Measurements from ENCODE around the gene HSPA1L. TPM values are rescaled to one million over a fixed set of nuclear protein-coding genes. Genes with fewer than 3 reads are reported as not detected.
"Not testable (repeated sequence)": the region's sequence is repeated elsewhere in the genome, so short reads cannot be mapped to it uniquely, and the experiment has no call there.

The HSPA1L gene
- total RNA-seq, 2 donors from 2014 or later = 1.2 to 1.5 TPM

DNA sequence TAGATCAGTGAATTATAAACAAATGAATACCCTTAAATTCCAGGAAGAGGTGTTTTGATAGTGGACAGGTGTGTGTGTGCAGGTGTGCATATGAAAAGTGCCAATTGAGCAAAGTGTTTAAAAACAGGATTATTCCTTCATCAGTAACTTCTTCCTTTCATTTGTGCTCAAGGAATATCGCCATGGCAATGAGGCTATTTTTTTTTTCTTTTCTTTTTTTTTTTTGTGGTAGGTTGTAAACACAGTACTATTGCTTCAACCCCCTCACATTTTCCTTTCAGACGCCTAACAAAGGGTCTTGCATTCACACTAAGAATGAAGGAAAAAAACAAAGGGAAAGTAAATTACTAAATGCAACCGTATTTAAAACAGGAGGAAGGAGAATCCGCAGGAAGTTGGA, 10.5 kb upstream of the HSPA1L start:
- Histone ChIP-seq H3K27me3 (ENCODE audit: control insufficient read depth, insufficient read depth, low read length, poor library complexity, severe bottlenecking) (no peaks in the 10 kb centered on the region), H3K4me1 (ENCODE audit: control insufficient read depth, insufficient read depth, low read length) (no peaks in the 10 kb centered on the region), H3K4me3 (ENCODE audit: low read length) (no peak overlapping the region), H3K9me3 (ENCODE audit: control insufficient read depth, low read length) (no peaks in the 10 kb centered on the region), H3K27ac (ENCODE audit: low read depth, low read length) (no peak overlapping the region), H3K36me3 (ENCODE audit: control insufficient read depth, insufficient read depth, low read length) (no peaks in the 10 kb centered on the region), H3K9ac (ENCODE audit: extremely low read depth, low read length, poor library complexity, severe bottlenecking) (peak overlapping the region; percentile 3)
- no peak for DNase-seq
- Mint-ChIP-seq H3K36me3 (ENCODE audit: low read depth) (no peaks in the 10 kb centered on the region), H3K27ac (peak overlapping the region; percentile 97), H3K4me3 (peak overlapping the region; percentile 80), H3K27me3 (ENCODE audit: insufficient read depth) (no peaks in the 10 kb centered on the region), H3K4me1 (peaks cover 37% of the 10 kb centered on the region), H3K9me3 (no peaks in the 10 kb centered on the region)
- no peak for TF ChIP-seq CTCF (conservative IDR thresholded peaks at IDR 0.05)
- WGBS, 2 experiments (ENCODE audit: insufficient coverage in 1 of 2, insufficient read length in 1 of 2) = 82 to 85% methylated on average over 2 to 4 of the region's 4 CpGs

GRCh38 chr6:31823592-31824196, 8.6 kb upstream of the HSPA1L start:
- 93 to 95% methylated on average over 3 to 6 of the region's 9 CpGs for WGBS, 2 experiments (ENCODE audit: insufficient coverage in 1 of 2, insufficient read length in 1 of 2)
- H3K9me3 Mint-ChIP-seq; H3K9me3 ChIP-seq (ENCODE audit: control insufficient read depth, low read length); H3K4me3 ChIP-seq (ENCODE audit: low read length); H3K4me1 ChIP-seq (ENCODE audit: control insufficient read depth, insufficient read depth, low read length); H3K27ac ChIP-seq (ENCODE audit: low read depth, low read length); H3K9ac ChIP-seq (ENCODE audit: extremely low read depth, low read length, poor library complexity, severe bottlenecking); DNase-seq; H3K36me3 Mint-ChIP-seq (ENCODE audit: low read depth); H3K27me3 ChIP-seq (ENCODE audit: control insufficient read depth, insufficient read depth, low read length, poor library complexity, severe bottlenecking); H3K27me3 Mint-ChIP-seq (ENCODE audit: insufficient read depth); H3K4me3 Mint-ChIP-seq; H3K36me3 ChIP-seq (ENCODE audit: control insufficient read depth, insufficient read depth, low read length): not testable (repeated sequence)
- Mint-ChIP-seq H3K27ac (peak overlapping the region; percentile 70), H3K4me1 (peaks cover 41% of the 10 kb centered on the region)

- H3K27me3 Mint-ChIP-seq (ENCODE audit: insufficient read depth) = peaks cover 3% of the 10 kb centered on the region
- peak overlapping the region; percentile 82 for H3K27ac ChIP-seq (ENCODE audit: low read depth, low read length)
Observed at GRCh38 chr6:31822036-31822821, 7.1 kb upstream of the HSPA1L start.

More at GRCh38 chr6:31822036-31822821, 7.1 kb upstream of the HSPA1L start:
- WGBS, 2 experiments (ENCODE audit: insufficient coverage in 1 of 2, insufficient read length in 1 of 2) = 5 to 15% methylated on average over 6 to 23 of the region's 25 CpGs
- Histone ChIP-seq H3K4me1 (ENCODE audit: control insufficient read depth, insufficient read depth, low read length) (no peaks in the 10 kb centered on the region), H3K9me3 (ENCODE audit: control insufficient read depth, low read length) (no peaks in the 10 kb centered on the region), H3K27me3 (ENCODE audit: control insufficient read depth, insufficient read depth, low read length, poor library complexity, severe bottlenecking) (no peaks in the 10 kb centered on the region), H3K36me3 (ENCODE audit: control insufficient read depth, insufficient read depth, low read length) (no peaks in the 10 kb centered on the region), H3K4me3 (ENCODE audit: low read length) (peak overlapping the region; percentile 83), H3K9ac (ENCODE audit: extremely low read depth, low read length, poor library complexity, severe bottlenecking) (peak overlapping the region; percentile 64)
- DNase-seq = peak; percentile 88
- TF ChIP-seq CTCF (conservative IDR thresholded peaks at IDR 0.05) = no peak
- H3K4me3 Mint-ChIP-seq = peak overlapping the region; percentile 79
- H3K4me1 Mint-ChIP-seq = peaks cover 53% of the 10 kb centered on the region
- peak overlapping the region; percentile 99 for H3K27ac Mint-ChIP-seq
- peaks cover 3% of the 10 kb centered on the region for H3K36me3 Mint-ChIP-seq (ENCODE audit: low read depth)
- peaks cover 11% of the 10 kb centered on the region for H3K9me3 Mint-ChIP-seq

All from endodermal cell (in vitro differentiated cells).